HCT116 (cell line): ENCODE measurements around the gene PDSS2.
"Not testable (repeated sequence)": the region's sequence is repeated elsewhere in the genome, so short reads cannot be mapped to it uniquely, and the experiment has no call there.

Experiments used
- CEBPB ChIP-seq: IDR thresholded peaks from 2 replicates; pipeline ENCODE4 v1.6.1; 2012; ENCODE audit warnings: low read depth
- CTCF ChIP-seq, 3 experiments: fragments of 200-600 bp in 1 of 3; sonication (generic) in 1 of 3; IDR thresholded peaks in 2 of 3; conservative IDR thresholded peaks in 1 of 3; 2 replicates each; pipeline ENCODE4 v1.5.1; 2012 to 2017; ENCODE audit warnings: low read depth in 2 of 3, low read length in 2 of 3, antibody characterized with exemption in 1 of 3, borderline replicate concordance in 1 of 3, control low read depth in 1 of 3, mild to moderate bottlenecking in 1 of 3, mixed read lengths in 1 of 3, mixed run types in 1 of 3, moderate library complexity in 1 of 3; ENCODE audit not compliant: insufficient read depth in 1 of 3
- EZH2 ChIP-seq: fragments of 200-600 bp; sonication (generic); IDR thresholded peaks from 2 replicates; pipeline ENCODE4 v1.6.1; 2017; ENCODE audit warnings: antibody characterized with exemption, mixed run types
- MAX ChIP-seq: IDR thresholded peaks from 2 replicates; pipeline ENCODE4 v1.6.1; 2012
- POLR2A ChIP-seq: IDR thresholded peaks from 2 replicates; pipeline ENCODE4 v1.7.0; 2011; ENCODE audit warnings: borderline replicate concordance; ENCODE audit not compliant: insufficient read depth, insufficient read length; ENCODE audit errors: extremely low read depth
- POLR2AphosphoS5 ChIP-seq: IDR thresholded peaks from 2 replicates; pipeline ENCODE4 v1.6.1; 2011; ENCODE audit warnings: mild to moderate bottlenecking, low read depth, low read length, moderate library complexity
- RAD21 ChIP-seq: IDR thresholded peaks from 2 replicates; pipeline ENCODE4 v1.6.1; 2012; ENCODE audit warnings: low read depth, mild to moderate bottlenecking
- SP1 ChIP-seq: IDR thresholded peaks from 2 replicates; pipeline ENCODE4 v1.6.1; 2012; ENCODE audit warnings: low read depth
- ZFX ChIP-seq: fragments of 450-650 bp; IDR thresholded peaks from 2 replicates; pipeline ENCODE4 v1.6.1; 2017
- ZNF274 ChIP-seq: fragments of 200-500 bp; sonication (Bioruptor generic); IDR thresholded peaks from 2 replicates; pipeline ENCODE4 v1.6.1; 2014; ENCODE audit warnings: mild to moderate bottlenecking, low read depth, low read length, inconsistent platforms

- not testable (repeated sequence) for TF ChIP-seq ZNF274; CTCF (IDR thresholded peaks at IDR 0.05 in 2 of 3, conservative IDR thresholded peaks at IDR 0.05 in 1 of 3; ENCODE audit: borderline replicate concordance in 1 of 3, insufficient read depth in 1 of 3, low read depth in 2 of 3, low read length in 2 of 3); ZFX; EZH2; RAD21; POLR2A; POLR2AphosphoS5; SP1; MAX; CEBPB
These were observed 264.6 kb downstream of the PDSS2 start for GRCh38 chr6:107194723-107195122.
